Kidney epithelial cell (primary cell): ENCODE results near the gene KIF9. TPM values are rescaled to one million over a fixed set of nuclear protein-coding genes. Genes with fewer than 3 reads are reported as not detected.

Source experiments
- DNase-seq: peaks from one replicate; pipeline ENCODE4 v3.0.0-alpha.2; 2010; ENCODE audit warnings: low read depth
- H3K27me3 ChIP-seq: 2 replicates; pipeline ENCODE4 v1.6.0; 2011; ENCODE audit warnings: low read length; ENCODE audit not compliant: control insufficient read depth, insufficient read depth
- H3K36me3 ChIP-seq: 2 replicates; pipeline ENCODE4 v1.5.1; 2011; ENCODE audit warnings: low read length; ENCODE audit not compliant: control insufficient read depth, insufficient read depth
- H3K4me3 ChIP-seq: 2 replicates; pipeline ENCODE4 v1.5.1; 2011; ENCODE audit warnings: low read depth, mild to moderate bottlenecking, control low read depth, low read length
- total RNA-seq: library from RNA; depleted of rRNA; stranded (reverse); fragments of >200 nt; gene quantifications from 2 replicates; pipeline ENCODE4 v1.2.3, GENCODE V29; 2015
- TF ChIP-seq, protein P1 (sequence below): IDR thresholded peaks from 2 replicates; pipeline ENCODE4 v1.5.1; 2011; ENCODE audit warnings: mild to moderate bottlenecking, moderate library complexity, low read length, control low read depth, inconsistent platforms; ENCODE audit not compliant: insufficient read depth, poor library complexity, severe bottlenecking

Gene KIF9
- total RNA-seq, 1 donor from 2014 or later = 14.5 TPM

DNA sequence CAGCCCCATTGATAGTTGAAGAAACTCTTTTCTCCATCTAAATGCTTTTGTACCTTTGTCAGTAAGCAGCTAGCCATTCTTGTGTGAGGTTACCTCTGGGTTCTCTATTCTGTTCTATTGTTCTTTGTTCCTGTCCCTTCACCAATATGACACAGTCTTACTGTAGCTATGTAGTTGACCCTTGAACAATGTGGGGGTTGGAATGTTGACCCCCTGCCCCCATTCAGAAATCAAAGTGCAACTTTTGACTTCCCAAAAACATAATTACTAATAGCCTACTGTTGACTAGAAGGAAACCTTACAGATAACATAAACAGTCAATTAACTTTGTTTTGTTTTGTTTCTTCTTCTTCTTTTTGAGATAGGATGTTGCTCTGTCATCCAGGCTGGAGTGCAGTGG is 18.9 kb upstream of the KIF9 start:
- H3K27me3 ChIP-seq = no peaks in the 10 kb centered on the region
- H3K4me3 ChIP-seq = no peak overlapping the region
- DNase-seq = no peak
- TF ChIP-seq, protein P1, sequence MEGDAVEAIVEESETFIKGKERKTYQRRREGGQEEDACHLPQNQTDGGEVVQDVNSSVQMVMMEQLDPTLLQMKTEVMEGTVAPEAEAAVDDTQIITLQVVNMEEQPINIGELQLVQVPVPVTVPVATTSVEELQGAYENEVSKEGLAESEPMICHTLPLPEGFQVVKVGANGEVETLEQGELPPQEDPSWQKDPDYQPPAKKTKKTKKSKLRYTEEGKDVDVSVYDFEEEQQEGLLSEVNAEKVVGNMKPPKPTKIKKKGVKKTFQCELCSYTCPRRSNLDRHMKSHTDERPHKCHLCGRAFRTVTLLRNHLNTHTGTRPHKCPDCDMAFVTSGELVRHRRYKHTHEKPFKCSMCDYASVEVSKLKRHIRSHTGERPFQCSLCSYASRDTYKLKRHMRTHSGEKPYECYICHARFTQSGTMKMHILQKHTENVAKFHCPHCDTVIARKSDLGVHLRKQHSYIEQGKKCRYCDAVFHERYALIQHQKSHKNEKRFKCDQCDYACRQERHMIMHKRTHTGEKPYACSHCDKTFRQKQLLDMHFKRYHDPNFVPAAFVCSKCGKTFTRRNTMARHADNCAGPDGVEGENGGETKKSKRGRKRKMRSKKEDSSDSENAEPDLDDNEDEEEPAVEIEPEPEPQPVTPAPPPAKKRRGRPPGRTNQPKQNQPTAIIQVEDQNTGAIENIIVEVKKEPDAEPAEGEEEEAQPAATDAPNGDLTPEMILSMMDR = no peak
- peaks cover 1% of the 10 kb centered on the region for H3K36me3 ChIP-seq

DNA sequence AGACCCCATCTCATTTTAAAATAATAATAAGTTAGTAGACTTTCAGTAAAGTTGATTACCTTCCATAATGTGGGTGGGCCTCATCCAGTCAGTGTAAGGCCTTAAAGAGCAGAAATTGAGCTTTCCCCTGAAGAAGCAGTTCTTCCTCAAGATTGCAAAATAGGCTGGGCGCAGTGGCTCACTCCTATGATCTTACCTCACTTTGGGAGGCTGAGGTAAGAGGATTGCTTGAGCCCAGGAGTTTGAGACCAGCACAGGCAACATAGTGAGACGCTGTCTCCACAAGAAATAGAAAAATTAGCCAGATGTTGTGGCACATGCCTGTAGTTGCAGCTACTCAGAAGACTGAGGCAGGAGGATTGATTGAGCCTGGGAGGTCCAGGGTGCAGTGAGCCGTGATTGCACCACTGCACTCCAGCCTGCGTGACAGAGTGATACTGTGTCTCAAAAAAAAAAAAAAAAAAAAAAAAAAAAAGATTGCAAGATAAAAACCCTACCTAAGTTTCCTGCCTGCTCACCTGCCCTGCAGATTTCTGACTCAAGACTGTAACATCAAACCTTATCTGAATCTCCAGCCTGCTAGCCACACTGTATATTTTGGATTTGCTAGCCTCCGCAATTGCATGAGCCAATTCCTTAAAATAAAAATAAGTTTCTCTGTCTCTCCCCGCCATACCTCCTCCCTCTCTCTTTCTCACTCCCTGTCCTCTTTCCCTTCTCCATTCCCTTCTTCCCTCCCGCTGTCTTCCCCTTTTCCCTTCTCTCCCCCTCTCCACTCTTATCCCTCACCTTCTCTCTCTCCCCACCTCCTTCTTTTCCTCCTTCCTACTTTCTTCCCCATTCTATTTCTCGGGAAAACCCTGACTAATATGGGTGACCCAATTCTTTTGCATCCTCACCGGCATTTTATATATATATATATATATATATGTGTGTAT is 17.1 kb upstream of the KIF9 start:
- no peak for DNase-seq
- TF ChIP-seq, protein P1 = no peak
- no peak overlapping the region for H3K4me3 ChIP-seq

DNA sequence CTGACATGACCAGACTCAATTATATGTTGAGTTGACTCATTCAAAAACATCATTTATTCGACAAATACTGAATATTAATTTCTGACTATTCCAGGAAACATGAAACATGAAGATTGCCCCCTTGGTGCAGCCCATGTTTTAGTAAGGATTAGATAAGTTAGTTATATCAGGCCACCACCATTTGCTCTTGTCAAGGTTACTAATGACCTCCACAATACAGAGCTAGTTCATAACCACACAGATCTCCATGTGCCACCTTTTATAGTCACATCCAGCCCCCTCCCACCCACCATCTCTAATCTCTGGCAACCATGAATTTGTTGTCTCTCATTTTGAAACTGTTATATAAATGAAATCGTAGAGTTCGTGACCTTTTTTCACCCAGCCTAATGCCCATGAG is 15.8 kb upstream of the KIF9 start:
- Histone ChIP-seq H3K4me3 (no peak overlapping the region), H3K27me3 (no peaks in the 10 kb centered on the region), H3K36me3 (peaks cover 1% of the 10 kb centered on the region)
- no peak for DNase-seq
- TF ChIP-seq, protein P1 = no peak

More for the DNA sequence above, 17.1 kb upstream of the KIF9 start:
- H3K27me3 ChIP-seq = no peaks in the 10 kb centered on the region
- H3K36me3 ChIP-seq = peaks cover 1% of the 10 kb centered on the region

DNA sequence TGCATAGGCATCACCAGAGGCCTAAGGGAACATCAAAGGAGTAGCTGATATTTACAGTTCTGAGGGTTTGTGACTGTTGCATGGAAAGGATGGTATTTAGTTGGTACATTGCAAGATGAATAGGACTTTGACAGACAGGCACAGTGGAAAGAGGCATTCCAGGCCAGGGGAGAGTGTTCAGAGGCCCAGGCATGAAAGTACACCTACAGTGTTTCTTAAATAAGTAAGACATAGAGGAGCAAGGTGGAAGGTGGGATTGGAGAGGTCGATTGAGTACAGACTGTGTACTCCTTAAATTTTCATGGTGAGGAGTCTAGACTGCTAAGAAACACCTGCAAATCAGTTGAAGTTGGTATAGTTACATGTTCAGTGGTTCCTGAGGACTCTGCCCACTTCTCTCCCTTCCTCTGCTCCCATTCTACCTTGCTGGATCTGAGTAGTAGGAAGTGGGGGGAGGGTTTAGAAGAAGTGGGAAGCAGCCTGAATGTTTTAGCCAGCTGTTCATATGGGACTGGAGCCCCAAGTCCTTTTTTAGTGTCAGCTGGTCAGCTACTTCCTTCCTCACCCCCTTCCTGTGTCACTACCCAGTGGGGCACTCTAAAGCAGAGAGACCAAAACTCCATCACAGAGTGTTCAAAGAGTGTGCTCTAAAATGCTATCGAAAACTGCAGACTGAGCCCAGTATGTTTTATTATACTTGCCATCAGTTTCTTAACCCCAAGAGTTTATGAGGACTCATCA is 14.1 kb upstream of the KIF9 start:
- Histone ChIP-seq H3K27me3 (no peaks in the 10 kb centered on the region), H3K36me3 (no peaks in the 10 kb centered on the region), H3K4me3 (no peak overlapping the region)
- no peak for DNase-seq
- TF ChIP-seq, protein P1 = no peak

DNA sequence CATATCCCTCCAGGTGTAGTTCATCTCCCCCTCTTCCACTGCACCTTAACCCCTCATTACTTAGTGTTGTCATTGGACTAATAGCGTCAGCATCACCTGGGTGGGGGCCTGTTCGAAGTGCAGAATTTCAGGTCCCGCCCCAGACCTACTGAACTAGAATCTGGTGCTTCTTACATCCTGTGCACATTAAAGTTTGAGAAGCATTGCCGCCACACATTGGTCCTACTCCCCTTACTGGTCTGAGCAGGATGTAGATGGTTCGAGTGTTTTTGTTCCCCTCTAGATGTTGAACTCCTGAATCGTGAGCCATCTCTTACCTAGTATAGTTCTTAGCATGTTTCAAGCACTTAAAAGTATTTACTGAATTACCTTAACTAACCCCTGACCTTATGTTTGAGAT is 13.4 kb upstream of the KIF9 start:
- no peaks in the 10 kb centered on the region for H3K27me3 ChIP-seq
- TF ChIP-seq, protein P1 = no peak
- H3K36me3 ChIP-seq = no peaks in the 10 kb centered on the region
- no peak overlapping the region for H3K4me3 ChIP-seq
- no peak for DNase-seq
